Endothelial cell (in vitro differentiated cells): ENCODE data around the gene DPYSL4. TPM values are rescaled to one million over a fixed set of nuclear protein-coding genes. Genes with fewer than 3 reads are reported as not detected.

Experiments used
- DNase-seq: peaks from one replicate; pipeline ENCODE4 v3.0.0; 2021; ENCODE audit warnings: low spot score
- H3K27ac Mint-ChIP-seq: one replicate; pipeline ENCODE4 v1.8.0; 2021; ENCODE audit warnings: mixed read lengths, inconsistent platforms; ENCODE audit not compliant: unreplicated experiment
- H3K27me3 Mint-ChIP-seq: one replicate; pipeline ENCODE4 v1.8.0; 2021; ENCODE audit warnings: mild to moderate bottlenecking, moderate library complexity, mixed read lengths, inconsistent platforms; ENCODE audit not compliant: unreplicated experiment
- H3K36me3 Mint-ChIP-seq: one replicate; pipeline ENCODE4 v1.8.0; 2021; ENCODE audit warnings: mild to moderate bottlenecking, low read depth, mixed read lengths, inconsistent platforms; ENCODE audit not compliant: unreplicated experiment
- H3K4me1 Mint-ChIP-seq: one replicate; pipeline ENCODE4 v1.8.0; 2021; ENCODE audit warnings: mild to moderate bottlenecking, mixed read lengths, inconsistent platforms; ENCODE audit not compliant: unreplicated experiment
- H3K4me3 Mint-ChIP-seq: one replicate; pipeline ENCODE4 v1.8.0; 2021; ENCODE audit warnings: mild to moderate bottlenecking, mixed read lengths, inconsistent platforms; ENCODE audit not compliant: unreplicated experiment
- H3K9me3 Mint-ChIP-seq: one replicate; pipeline ENCODE4 v1.8.0; 2021; ENCODE audit warnings: mixed read lengths, inconsistent platforms; ENCODE audit not compliant: unreplicated experiment
- total RNA-seq: library from RNA; stranded (reverse); fragmentation: NEBNext Ultra II Directional; extraction: Animal tissue kit (Norgen Biotek cat#: 25700); gene quantifications from one replicate; pipeline ENCODE4 v1.2.1, GENCODE V29; 2021; ENCODE audit not compliant: unreplicated experiment
- TF ChIP-seq, protein P1 (sequence below): fragments of 200-600 bp; sonication (generic); IDR thresholded peaks from one replicate; pipeline ENCODE4 v1.5.0; 2021; ENCODE audit warnings: antibody characterized with exemption; ENCODE audit not compliant: unreplicated experiment

The DPYSL4 gene
- total RNA-seq, 1 donor from 2014 or later, result 15.0 TPM

DNA sequence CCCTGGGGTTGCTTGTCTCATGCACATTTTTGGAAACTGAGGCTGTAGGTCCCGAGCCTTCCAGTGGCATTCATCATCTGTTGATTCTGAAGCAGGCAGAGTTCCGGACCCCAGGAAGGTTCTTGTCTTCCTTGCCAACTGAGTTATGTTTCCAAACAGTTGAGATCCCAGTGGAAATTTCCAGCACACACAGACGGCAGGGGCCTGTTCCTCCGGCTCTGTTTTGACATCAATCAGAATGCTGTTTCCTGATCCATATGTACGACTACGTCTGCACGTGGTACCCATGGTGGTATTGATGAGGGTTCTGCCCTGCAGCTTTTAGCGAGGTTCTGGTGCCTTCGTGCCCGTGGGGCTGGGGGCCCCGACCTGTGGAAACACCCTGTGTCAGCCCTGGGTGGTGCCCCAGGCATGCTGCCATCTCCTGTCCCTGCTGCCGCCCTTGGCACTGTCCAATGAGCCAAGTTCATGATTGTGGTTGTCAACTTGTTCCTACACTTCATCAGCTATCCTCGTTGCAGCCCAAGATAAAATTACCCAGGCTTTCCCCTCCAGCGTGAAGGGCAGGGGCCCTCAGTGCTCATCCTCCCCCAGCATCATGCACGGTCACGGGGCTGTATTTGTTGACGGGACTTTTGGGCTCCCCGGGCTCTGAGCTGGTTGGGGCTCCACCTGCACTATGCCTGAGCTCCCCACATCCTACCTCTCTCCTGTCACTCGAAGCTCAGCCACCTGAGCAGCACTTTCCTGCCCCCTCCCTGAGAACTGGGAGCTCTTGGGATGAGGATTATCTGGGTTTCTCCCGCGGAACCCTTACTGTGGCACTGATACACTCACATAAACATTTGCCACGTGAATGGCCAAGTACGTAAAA is 7.8 kb upstream of the DPYSL4 start:
- H3K27me3 Mint-ChIP-seq, result peaks cover 30% of the 10 kb centered on the region
- H3K9me3 Mint-ChIP-seq, result no peaks in the 10 kb centered on the region
- no peaks in the 10 kb centered on the region for H3K36me3 Mint-ChIP-seq
- no peak overlapping the region for H3K4me3 Mint-ChIP-seq
- TF ChIP-seq, protein P1, sequence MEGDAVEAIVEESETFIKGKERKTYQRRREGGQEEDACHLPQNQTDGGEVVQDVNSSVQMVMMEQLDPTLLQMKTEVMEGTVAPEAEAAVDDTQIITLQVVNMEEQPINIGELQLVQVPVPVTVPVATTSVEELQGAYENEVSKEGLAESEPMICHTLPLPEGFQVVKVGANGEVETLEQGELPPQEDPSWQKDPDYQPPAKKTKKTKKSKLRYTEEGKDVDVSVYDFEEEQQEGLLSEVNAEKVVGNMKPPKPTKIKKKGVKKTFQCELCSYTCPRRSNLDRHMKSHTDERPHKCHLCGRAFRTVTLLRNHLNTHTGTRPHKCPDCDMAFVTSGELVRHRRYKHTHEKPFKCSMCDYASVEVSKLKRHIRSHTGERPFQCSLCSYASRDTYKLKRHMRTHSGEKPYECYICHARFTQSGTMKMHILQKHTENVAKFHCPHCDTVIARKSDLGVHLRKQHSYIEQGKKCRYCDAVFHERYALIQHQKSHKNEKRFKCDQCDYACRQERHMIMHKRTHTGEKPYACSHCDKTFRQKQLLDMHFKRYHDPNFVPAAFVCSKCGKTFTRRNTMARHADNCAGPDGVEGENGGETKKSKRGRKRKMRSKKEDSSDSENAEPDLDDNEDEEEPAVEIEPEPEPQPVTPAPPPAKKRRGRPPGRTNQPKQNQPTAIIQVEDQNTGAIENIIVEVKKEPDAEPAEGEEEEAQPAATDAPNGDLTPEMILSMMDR, result no peak
- H3K4me1 Mint-ChIP-seq, result peaks cover 2% of the 10 kb centered on the region
- H3K27ac Mint-ChIP-seq, result no peak overlapping the region
- DNase-seq, result no peak

GRCh38 chr10:132179551-132180392 is 7.0 kb upstream of the DPYSL4 start:
- H3K27ac Mint-ChIP-seq, result no peak overlapping the region
- H3K4me1 Mint-ChIP-seq, result peaks cover 3% of the 10 kb centered on the region
- DNase-seq, result no peak
- TF ChIP-seq, protein P1, result no peak
- H3K4me3 Mint-ChIP-seq, result no peak overlapping the region
- H3K27me3 Mint-ChIP-seq, result peaks cover 29% of the 10 kb centered on the region
- H3K36me3 Mint-ChIP-seq, result no peaks in the 10 kb centered on the region
- no peaks in the 10 kb centered on the region for H3K9me3 Mint-ChIP-seq

- no peak for DNase-seq
- H3K27ac Mint-ChIP-seq, result no peak overlapping the region
- TF ChIP-seq, protein P1, result no peak
- no peaks in the 10 kb centered on the region for H3K9me3 Mint-ChIP-seq
- H3K27me3 Mint-ChIP-seq, result peaks cover 26% of the 10 kb centered on the region
- H3K4me1 Mint-ChIP-seq, result peaks cover 6% of the 10 kb centered on the region
- H3K4me3 Mint-ChIP-seq, result no peak overlapping the region
- H3K36me3 Mint-ChIP-seq, result no peaks in the 10 kb centered on the region
Measured at GRCh38 chr10:132180736-132181135, 6.0 kb upstream of the DPYSL4 start.

GRCh38 chr10:132181691-132182425 is 4.9 kb upstream of the DPYSL4 start:
- peaks cover 3% of the 10 kb centered on the region for H3K4me1 Mint-ChIP-seq
- no peaks in the 10 kb centered on the region for H3K36me3 Mint-ChIP-seq
- DNase-seq, result no peak
- TF ChIP-seq, protein P1, result no peak
- H3K4me3 Mint-ChIP-seq, result no peak overlapping the region
- peaks cover 24% of the 10 kb centered on the region for H3K27me3 Mint-ChIP-seq
- H3K9me3 Mint-ChIP-seq, result no peaks in the 10 kb centered on the region
- no peak overlapping the region for H3K27ac Mint-ChIP-seq
